Embryonic facial prominence (tissue), 1 donor: ENCODE results near the gene ROR2.
"Not testable (repeated sequence)": the region's sequence is repeated elsewhere in the genome, so short reads cannot be mapped to it uniquely, and the experiment has no call there.

Experiments used
- DNase-seq: peaks from one replicate; pipeline ENCODE4 v3.0.0-alpha.2; 2016; ENCODE audit errors: extremely low spot score

ROR2 gene

DNA sequence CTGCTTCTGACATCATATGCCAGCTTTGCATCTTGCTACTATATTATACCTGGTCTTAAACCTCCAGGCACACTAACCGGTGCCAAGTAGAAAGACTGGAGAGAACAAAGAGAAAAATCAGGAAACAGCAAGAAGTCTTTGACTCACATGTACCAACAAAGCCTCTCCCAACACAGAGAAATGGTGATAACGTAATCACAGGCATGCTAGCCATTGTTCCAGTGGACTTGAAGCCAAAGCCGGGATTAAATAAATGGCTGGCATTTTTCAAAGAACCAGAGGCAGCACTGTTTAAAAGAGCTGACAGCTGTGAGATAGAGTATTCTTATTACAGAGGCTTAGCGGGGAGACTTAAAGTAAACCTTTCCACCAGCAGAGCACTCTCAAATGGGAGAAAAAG lies 378.0 kb downstream of the ROR2 start:
- no peak for DNase-seq

DNA sequence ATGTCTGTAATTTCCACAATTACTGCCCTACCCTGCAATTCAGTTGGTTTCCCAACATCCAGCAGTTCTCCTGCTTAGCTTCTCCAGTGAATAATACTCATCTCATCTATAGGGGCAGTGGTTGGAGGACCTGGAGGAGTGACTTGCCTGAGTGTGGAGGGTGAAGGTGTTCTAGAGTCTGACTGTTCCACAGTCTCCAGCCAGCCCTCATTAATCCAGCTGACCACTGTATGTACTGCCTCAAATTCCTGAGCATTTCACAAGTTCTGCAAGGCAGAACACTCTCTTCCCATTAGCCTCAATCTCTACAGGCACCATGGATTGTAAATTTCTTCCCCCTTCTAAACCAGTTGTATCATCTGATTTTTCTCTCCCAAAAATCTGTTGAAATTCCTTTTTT lies 379.0 kb downstream of the ROR2 start:
- DNase-seq, result no peak

DNA sequence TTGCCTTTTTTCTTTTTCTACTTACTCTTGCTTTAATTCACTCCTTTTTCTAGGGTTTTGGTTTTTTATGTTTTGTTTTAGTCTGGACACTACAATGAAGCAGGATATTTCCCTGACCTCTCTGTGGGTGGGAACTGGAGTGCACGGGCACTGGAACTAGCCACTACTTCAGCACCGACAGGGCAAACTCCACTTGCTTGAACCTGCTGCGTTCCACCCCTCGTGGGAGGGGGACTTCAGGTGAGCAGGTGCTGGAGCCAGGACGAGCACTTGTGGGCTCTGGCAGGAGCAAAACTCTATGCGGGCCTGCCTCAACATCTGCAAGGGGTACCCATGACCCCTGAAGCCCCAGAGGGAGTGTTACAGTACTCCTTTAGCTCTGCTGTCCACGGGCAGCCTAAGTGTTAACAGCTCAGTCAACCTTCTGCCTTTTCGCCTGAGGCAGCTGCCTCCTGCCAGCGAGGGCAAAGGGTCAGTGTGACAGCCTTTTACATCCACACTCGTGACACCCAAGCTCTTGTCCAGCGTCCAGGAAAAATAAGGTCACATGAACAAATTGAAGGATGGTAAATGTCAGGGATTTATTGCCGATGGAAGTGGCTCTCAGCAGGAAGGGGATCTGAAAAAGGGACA lies 382.3 kb downstream of the ROR2 start:
- DNase-seq, result no peak

DNA sequence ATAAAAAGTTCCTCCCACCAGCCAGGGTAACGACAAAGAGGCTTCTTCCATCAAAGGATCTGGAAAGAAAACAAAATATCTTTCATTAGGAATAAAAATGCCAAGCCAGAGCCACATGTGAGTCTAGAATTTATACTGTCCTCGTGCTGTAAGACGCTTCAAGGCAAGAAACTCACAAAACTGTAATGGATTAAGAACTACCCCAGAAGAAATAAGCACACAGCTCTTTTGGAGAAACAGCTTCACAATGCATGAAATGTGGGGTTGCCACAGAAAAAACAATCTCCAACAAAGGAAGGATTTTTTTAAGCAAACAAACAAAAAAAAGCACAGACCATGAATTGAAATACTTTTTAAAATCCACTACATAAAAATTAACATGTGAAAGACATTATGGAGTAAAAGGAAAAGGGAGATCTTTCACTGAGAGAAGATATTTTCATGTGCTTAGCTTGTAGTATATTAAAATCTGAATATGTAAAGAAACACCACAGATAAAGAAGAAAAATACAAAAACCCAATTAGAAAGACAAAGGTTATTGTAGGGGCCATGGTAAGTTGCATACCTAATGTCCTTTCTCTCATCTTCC lies 385.9 kb downstream of the ROR2 start:
- no peak for DNase-seq

DNA sequence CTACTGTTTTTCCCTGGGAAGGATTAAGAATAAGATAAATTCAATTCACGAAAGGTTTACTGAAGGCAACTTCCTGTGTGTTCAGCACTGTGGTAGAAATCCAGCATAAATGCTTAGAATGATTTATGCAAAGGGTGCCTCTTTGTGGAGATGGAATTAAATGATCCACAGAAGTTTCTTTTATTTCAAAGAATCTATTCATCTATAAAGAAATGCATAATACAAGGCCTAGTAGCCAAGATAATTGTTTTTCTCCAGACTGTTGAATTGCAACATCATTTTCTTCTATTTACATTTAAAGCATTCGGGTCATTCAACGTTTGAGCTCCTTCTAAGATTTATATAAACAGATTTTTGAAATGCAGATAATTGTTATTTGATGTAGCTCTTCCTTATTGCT lies 387.6 kb downstream of the ROR2 start:
- no peak for DNase-seq

DNA sequence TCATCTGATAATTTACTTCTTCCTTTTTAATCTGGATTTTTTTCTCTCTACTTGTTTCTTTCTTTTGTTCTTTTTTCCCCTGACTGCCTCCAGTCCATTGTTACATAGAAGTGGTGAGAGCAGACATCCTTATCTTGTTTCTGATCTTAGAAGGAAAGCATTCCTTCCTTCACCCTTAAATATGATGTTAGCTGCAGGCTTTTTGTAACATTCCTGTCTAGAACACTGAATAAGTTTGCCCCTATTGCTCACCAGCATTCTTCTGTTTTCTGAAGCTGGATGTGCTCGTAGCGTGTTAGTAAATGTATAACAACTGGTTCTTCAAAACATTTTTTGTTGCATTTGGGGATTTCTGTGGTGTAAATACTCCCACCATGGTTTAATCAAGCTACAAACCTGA lies 389.7 kb downstream of the ROR2 start:
- no peak for DNase-seq

DNA sequence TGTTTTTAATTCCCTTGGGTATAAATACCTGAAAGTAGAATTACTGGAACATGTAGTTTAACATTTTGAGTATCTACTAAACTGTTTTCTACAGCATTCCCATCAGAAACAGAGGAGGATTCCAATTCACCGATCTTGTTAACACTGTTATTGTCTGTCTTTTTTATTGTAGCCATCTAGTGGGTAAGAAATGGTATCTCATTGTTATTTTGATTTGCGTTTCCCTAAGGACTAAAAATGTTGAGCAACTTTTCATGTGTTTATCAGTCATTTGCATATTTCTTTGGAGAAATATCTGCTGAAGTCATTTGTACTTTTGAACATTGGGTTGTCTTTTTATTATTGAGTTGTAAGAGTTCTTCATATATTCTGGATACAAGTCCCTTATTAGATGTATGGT lies 391.1 kb downstream of the ROR2 start:
- no peak for DNase-seq

DNA sequence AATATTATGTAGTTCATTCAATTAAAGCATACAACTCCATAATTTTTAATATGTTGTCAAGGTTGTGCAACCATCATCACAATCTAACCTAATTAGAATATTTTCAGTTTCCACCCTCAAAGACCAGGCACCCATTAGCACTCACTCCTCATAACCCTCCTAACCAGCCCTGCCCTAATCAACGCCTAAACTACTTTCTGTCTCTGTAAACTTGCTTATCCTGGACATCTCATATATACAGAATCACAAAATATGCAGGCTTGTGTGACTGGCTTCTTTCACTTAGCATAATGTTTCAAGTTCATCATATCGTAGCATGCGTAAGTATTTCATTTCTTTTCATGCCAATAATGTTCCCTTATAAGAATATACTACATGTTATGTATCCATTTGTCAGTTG lies 391.6 kb downstream of the ROR2 start:
- DNase-seq, result no peak

DNA sequence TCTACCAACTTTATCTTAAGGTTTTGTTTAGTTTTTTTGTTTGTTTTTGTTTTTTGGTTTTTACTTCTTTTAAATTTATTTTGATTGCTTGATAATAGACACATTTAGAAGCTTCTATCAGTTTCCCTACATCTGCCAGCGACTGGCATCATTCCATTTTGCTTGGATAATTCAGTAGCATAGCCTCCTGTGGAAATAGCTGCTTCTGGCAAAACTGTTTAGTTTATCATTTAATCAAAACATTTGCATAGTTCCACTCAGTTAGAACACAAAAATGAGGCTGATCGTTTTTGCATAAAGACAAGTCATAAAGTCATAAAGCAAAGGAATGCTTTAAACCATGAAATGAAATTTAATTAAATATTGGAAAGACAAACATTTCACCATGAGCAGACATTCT lies 392.7 kb downstream of the ROR2 start:
- no peak for DNase-seq

DNA sequence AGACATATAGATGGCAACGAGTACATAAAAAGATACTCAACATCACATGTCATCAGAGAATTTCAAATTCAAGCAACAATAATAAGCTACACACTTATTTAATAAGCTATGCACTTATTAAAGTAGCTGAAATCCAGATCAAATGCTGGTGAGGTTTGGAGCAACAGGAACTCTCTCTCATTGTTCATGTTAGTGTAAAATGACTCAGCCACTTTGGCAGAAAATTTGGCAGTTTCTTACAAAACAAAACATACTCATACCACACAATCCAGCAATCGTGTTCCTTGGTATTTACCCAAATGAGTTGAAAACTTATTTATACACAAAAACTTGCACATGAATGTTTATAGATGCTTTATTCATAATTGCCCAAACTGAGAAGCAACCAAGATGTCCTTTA lies 394.9 kb downstream of the ROR2 start:
- DNase-seq, result no peak

DNA sequence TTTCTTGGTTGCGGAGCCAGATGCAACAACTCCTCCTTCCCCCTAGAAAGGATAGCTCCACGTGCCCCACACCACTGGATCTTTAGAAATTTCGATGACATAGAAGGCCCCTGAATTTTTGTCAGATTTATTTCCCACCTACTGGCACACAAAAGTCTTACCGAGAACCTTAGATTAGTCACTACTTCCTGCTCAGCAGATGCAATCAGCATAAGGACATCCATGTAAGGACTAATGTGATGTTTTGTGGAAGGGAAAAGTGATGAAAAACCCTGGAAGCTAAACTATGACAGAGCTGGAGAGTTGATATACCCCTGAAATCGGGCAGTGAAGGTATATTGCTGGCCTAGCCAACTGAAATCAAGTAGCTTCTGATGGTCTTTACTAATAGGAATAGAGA lies 400.9 kb downstream of the ROR2 start:
- DNase-seq, result no peak

DNA sequence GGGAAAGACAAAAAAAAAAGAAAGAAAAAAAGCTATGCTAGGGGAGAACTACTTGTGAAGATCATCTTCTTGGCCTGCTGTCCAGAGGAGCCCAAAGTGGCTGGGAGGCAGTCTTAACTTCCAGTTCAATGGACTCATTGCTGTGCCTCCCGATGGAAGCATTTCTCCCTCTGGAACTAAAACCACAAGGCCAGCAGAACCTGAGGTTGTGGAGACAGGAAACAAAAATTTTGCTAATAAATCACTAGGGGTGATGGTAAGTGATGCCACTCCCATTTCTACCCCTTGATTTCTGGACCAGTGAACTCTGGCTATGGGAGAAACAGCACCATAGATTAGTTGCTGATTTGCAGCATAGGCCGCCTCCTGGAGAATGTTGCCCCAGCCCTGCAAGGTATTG lies 402.9 kb downstream of the ROR2 start:
- DNase-seq, result no peak

DNA sequence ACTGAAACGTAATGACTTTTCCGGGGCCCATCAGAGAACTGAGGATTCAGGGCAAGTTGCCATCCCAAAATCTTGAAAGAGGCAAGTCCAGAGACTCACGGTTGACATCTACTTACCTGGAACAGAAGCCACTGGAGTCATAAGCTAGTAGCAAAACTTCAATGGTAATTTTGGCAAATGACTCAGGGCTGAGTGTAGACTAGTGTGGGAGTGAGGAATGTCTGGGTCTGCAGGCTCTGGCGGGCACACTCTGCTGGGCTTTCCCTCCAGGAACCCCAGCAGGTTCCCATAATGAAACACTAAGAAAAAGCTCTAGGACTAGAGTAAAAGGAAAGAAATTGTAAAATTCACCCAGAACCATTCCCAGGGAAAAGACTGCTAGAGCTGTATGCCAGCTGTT lies 403.5 kb downstream of the ROR2 start:
- DNase-seq, result no peak

DNA sequence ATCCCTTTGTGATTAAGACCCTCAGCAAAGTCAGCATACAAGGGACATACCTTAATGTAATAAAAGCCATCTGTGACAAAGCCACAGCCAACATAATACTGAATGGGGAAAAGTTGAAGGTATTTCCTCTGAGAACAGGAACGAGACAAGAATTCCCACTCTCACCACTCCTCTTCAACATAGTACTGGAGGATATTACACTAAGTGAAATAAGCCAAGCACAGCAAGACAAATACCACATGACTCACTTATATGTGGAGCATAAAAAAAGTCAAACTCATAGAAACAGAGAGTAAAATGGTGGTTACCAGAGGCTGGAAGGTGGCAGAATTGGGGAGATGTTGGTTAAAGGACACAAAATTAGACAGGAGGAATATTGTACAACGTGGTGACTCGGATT lies 408.3 kb downstream of the ROR2 start:
- no peak for DNase-seq

DNA sequence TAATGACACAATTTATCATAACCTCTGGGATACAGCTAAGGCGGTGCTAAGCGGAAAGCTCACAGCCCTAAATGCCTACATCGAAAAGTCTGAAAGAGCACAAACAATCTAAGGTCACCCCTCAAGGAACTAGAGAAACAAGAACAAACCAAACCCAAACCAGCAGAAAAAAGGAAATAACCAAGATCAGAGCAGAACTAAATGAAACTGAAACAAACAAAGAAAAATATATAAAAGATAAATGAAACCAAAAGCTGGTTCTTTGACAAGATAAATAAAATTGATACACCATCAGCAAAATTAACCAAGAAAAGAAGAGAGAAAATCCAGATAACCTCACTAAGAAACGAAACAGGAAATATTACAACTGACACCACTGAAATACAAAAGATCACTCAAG lies 409.5 kb downstream of the ROR2 start:
- not testable (repeated sequence) for DNase-seq

DNA sequence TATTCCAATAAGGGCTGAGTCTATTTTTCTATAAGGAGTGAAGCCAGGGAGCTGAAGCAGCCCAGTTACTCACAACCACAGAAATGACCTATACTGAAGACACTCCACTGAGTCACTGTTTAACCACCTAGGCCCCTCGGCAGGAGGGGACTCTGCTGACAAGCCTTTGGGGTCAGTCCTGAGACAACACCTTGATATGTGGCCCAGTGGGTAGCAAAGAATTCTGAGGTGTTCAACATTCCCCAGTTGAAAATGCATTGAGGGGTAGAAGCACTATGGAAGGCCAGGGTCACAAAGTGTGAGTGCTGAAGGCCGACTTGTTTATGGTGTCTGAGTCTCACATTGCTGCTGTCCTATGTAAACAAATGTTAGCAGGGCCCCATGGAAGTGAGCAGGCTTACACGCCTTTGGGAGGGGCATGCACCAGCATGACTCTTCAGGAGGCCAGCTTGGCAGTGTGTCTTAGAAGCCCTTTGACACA lies 413.8 kb downstream of the ROR2 start:
- DNase-seq, result no peak

DNA sequence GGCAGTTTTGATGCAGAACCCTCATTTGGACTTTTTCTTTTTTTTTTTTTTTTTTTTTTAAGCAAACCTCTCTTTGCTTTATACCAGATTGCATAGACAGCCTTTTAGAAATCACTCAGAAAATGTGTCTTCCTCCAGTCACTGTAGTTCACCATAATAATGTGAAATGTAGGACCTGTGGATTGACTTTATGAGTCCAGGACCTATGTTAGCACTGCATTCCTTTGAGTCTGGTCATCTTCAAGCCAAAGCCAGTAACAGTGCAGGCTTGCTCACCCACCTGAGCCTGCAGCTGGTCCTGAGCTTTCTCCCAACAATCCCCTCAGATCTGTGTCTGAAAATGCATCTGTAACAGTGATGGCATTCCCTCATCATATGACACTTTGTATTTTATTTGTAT lies 415.7 kb downstream of the ROR2 start:
- no peak for DNase-seq

DNA sequence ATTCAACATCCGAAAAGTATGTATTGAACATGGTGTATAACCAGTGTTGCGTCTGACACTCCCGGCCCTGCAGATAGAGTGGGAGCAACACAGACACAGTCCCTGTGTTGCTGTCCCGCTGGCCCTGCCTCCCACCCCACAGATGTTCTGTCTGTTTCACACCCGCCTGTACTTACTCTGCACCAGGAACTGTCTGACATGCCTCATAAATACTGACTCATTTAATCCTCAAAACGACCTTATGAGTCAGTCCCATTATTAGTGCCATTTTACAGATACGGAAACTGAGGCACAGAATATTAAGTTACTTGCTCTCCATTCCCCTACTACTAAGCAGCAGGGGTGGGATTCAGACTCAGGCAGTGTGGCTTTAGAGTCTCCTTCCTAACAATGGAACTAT lies 416.6 kb downstream of the ROR2 start:
- no peak for DNase-seq

DNA sequence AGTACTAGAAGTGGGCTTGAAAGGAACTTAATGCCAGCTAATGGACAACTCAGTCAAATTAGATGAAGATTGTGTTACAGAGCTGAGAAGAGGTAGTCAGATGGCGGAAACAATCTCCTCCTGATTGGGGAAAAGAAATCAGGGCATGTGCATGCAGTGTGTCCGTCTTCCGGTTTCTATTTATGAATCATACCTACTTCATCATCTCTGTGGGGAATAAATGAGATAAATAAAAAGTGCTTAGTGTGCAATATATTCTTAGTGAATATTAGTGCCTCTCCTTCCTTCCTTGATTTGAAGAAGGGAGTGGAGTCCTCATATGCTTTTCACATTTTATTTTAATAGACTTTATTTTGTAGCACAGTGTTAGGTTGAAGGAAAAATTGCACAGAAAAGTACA lies 417.7 kb downstream of the ROR2 start:
- no peak for DNase-seq

DNA sequence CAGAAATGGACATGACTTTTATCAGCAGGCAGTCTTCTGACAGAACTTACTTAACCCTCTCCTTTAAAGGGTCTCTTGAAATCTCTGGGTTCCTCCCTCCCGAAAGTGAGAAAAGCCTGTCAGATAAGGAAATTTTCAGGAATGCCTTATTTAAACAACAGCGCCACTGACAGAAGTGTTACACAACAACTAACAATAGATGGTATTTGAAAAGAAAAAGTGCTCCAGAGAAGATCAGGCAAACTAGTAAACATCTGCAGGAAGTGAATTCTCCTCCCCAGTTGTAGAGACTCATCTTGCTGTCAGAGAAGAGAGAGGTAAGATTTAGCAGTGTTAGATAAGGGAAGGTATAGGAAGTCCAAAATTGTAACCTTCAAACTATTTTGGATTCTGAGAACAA lies 419.2 kb downstream of the ROR2 start:
- no peak for DNase-seq

DNA sequence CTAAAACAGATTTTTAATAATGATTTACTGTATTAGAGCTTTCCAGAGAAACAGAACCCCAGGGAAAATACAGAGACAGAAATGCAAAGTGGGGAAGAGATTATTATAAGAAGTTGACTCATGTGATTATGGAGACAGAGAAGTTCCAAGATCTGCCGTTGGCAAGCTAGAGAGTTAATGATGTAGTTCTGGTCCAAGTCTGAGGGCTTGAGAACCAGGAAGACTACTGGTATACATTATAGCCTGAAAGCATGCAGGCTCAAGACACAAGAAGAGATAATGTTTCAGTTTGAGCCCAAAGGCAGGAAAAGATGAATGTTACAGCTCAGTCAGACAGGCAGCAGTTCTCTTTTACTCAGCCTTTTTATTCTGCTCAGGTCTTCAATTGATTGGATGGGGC lies 427.5 kb downstream of the ROR2 start:
- no peak for DNase-seq

DNA sequence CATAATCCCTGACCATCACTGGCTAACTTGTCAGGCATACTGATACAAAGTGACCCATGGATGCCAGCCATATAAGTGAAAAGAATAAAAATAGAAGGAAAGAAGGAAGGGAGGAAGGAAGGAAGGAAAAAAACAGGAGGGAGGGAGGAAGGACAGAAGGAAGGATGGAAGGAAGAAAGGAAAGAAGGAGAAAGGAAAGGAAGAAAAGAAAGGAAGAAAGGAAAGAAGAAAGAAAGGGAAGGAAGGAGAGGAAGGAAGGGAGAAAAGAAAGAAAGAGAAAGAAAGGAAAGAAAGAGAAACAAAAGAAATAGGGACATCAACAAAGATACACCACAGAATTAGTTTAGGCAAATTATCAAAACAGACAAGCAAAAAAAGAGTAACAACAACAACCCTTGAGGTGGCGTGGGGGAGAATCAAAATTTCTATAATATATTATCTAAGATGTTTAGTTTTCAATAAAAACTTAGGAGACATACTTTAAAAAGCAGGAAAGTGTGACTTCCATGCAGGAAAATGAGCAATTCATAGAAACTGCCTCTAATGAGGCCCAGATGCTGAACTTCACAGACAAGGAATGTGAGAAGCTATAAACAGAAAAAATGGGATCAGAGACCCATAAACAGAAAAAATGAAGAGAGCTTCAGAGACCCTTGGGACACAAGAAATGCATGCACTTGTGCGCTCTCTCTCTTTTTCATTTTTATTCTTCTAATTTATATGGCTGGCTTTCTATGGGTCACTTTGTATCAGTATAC lies 430.3 kb downstream of the ROR2 start:
- DNase-seq, result no peak

DNA sequence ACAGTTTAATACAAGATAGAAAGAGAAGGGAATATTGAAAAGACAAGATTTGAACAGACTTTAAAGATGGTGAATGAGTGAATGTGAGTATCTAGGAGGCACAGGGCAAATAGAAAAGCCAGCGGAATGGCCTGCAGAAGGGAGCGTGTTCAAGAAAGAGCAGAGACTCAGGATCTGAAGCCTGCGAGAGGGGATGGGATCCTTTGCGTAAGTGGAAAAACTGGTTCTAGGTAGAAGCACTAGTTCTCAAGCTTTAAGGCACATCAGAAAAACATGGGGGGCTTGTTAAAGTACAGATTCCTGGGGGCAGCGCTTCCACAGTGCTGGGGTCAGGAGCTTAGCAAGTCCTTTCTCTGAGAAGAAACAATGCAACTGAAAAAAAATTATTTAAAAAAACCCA lies 431.6 kb downstream of the ROR2 start:
- no peak for DNase-seq
